Parathyroid adenoma (tissue), 2 donors: Measurements from ENCODE around the gene VSIR.

Source experiments
- H2AFZ ChIP-seq: fragments of 300-600 bp; sonication (generic); one replicate; pipeline ENCODE4 v1.7.0; 2017; ENCODE audit warnings: antibody characterized with exemption, mild to moderate bottlenecking
- H3K27ac ChIP-seq: fragments of 300-600 bp; sonication (generic); one replicate; pipeline ENCODE4 v1.7.0; 2017
- H3K27me3 ChIP-seq: fragments of 300-600 bp; sonication (generic); one replicate; pipeline ENCODE4 v1.7.0; 2017; ENCODE audit warnings: low read length; ENCODE audit not compliant: control insufficient read depth, insufficient read depth
- H3K36me3 ChIP-seq: fragments of 300-600 bp; sonication (generic); one replicate; pipeline ENCODE4 v1.7.0; 2017; ENCODE audit warnings: low read length; ENCODE audit not compliant: control insufficient read depth, insufficient read depth
- H3K4me1 ChIP-seq: fragments of 300-600 bp; sonication (generic); one replicate; pipeline ENCODE4 v1.7.0; 2017; ENCODE audit warnings: control low read depth
- H3K4me2 ChIP-seq: fragments of 300-600 bp; sonication (generic); one replicate; pipeline ENCODE4 v1.7.0; 2017; ENCODE audit warnings: low read length
- H3K4me3 ChIP-seq: fragments of 300-600 bp; sonication (generic); one replicate; pipeline ENCODE4 v1.7.0; 2017; ENCODE audit warnings: low read depth, low read length
- H3K79me2 ChIP-seq: fragments of 300-600 bp; sonication (generic); one replicate; pipeline ENCODE4 v1.7.0; 2017; ENCODE audit warnings: control low read depth
- H3K9ac ChIP-seq: fragments of 300-600 bp; sonication (generic); one replicate; pipeline ENCODE4 v1.7.0; 2017; ENCODE audit warnings: mild to moderate bottlenecking
- H3K9me3 ChIP-seq: fragments of 300-600 bp; sonication (generic); one replicate; pipeline ENCODE4 v1.7.0; 2017; ENCODE audit warnings: low read length; ENCODE audit not compliant: control insufficient read depth
- TF ChIP-seq, protein P1 (sequence below): fragments of 300-600 bp; sonication (generic); IDR thresholded peaks from one replicate; pipeline ENCODE4 v1.7.0; 2017; ENCODE audit warnings: antibody characterized with exemption, mild to moderate bottlenecking
- donor health status: primary hyperparathyroidism.

The VSIR gene

DNA sequence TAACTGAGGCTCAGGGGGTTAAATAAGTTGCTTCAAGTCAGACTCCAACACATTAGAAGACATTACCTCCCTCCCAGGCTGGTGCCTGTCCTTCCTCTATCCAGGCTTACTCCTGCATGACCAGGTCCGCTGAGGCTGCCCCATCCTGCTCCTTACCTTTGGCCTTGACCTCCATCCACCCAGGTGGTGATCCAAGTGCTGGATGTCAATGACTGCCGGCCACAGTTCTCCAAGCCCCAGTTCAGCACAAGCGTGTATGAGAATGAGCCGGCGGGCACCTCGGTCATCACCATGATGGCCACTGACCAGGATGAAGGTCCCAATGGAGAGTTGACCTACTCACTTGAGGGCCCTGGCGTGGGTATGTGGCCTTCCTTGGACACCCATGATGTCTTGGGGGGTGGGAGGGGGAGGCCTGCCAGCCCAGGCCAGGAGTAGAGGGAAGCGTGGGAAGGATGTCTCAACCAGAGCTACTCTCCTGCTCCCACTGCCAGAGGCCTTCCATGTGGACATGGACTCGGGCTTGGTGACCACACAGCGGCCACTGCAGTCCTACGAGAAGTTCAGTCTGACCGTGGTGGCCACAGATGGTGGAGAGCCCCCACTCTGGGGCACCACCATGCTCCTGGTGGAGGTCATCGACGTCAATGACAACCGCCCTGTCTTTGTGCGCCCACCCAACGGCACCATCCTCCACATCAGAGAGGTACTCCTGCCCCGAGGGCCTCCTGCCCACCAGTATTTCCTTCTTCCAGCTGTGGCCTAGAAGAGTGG, 29.6 kb upstream of the VSIR start:
- Histone ChIP-seq H3K79me2 (no peaks in the 10 kb centered on the region), H3K27me3 (no peaks in the 10 kb centered on the region), H3K4me2 (no peak overlapping the region), H3K27ac (no peak overlapping the region), H3K9me3 (no peaks in the 10 kb centered on the region), H3K4me1 (no peaks in the 10 kb centered on the region), H2AFZ (no peak overlapping the region), H3K4me3 (no peak overlapping the region), H3K36me3 (no peaks in the 10 kb centered on the region), H3K9ac (no peak overlapping the region)
- TF ChIP-seq, protein P1, sequence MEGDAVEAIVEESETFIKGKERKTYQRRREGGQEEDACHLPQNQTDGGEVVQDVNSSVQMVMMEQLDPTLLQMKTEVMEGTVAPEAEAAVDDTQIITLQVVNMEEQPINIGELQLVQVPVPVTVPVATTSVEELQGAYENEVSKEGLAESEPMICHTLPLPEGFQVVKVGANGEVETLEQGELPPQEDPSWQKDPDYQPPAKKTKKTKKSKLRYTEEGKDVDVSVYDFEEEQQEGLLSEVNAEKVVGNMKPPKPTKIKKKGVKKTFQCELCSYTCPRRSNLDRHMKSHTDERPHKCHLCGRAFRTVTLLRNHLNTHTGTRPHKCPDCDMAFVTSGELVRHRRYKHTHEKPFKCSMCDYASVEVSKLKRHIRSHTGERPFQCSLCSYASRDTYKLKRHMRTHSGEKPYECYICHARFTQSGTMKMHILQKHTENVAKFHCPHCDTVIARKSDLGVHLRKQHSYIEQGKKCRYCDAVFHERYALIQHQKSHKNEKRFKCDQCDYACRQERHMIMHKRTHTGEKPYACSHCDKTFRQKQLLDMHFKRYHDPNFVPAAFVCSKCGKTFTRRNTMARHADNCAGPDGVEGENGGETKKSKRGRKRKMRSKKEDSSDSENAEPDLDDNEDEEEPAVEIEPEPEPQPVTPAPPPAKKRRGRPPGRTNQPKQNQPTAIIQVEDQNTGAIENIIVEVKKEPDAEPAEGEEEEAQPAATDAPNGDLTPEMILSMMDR, result no peak

GRCh38 chr10:71802235-71802634, 28.9 kb upstream of the VSIR start:
- Histone ChIP-seq H3K27ac (no peak overlapping the region), H3K4me2 (no peak overlapping the region), H3K9ac (no peak overlapping the region), H3K27me3 (no peaks in the 10 kb centered on the region), H3K36me3 (no peaks in the 10 kb centered on the region), H3K79me2 (no peaks in the 10 kb centered on the region), H3K4me1 (no peaks in the 10 kb centered on the region), H3K4me3 (no peak overlapping the region), H2AFZ (no peak overlapping the region), H3K9me3 (no peaks in the 10 kb centered on the region)
- TF ChIP-seq, protein P1, result no peak

DNA sequence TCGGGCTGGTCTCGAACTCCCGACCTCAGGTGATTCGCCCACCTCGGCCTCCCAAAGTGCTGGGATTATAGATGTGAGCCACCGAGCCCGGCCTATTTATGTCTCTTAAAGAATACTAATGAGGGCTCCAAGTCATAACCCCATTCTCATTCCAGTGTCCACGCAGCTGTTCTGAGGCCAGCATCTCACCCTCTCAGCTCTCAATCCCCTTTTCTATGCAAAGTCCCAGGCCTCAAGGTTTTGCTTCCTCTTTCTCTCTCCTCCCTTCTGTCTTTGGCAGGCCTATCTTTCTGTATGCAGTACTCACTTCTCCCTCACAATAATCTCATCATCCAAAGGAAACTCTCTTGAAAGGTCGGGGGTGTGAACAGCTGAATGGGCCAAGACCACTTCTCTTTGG, 28.0 kb upstream of the VSIR start:
- Histone ChIP-seq H3K4me1 (no peaks in the 10 kb centered on the region), H3K27ac (no peak overlapping the region), H3K4me3 (no peak overlapping the region), H3K79me2 (no peaks in the 10 kb centered on the region), H3K4me2 (no peak overlapping the region), H3K27me3 (no peaks in the 10 kb centered on the region), H3K9me3 (no peaks in the 10 kb centered on the region), H3K36me3 (no peaks in the 10 kb centered on the region), H2AFZ (no peak overlapping the region), H3K9ac (no peak overlapping the region)
- TF ChIP-seq, protein P1, result no peak

- no peaks in the 10 kb centered on the region for H3K79me2 ChIP-seq
- no peaks in the 10 kb centered on the region for H3K27me3 ChIP-seq
- H3K4me1 ChIP-seq, result no peaks in the 10 kb centered on the region
- H3K4me3 ChIP-seq, result no peak overlapping the region
- no peak overlapping the region for H2AFZ ChIP-seq
- no peaks in the 10 kb centered on the region for H3K9me3 ChIP-seq
- no peak overlapping the region for H3K9ac ChIP-seq
- no peak overlapping the region for H3K4me2 ChIP-seq
- H3K27ac ChIP-seq, result no peak overlapping the region
- H3K36me3 ChIP-seq, result no peaks in the 10 kb centered on the region
- TF ChIP-seq, protein P1, result no peak
Measured at GRCh38 chr10:71799608-71800453, 26.5 kb upstream of the VSIR start.
